ENCODE results near the gene TMEM145.

TMEM145 gene

DNA sequence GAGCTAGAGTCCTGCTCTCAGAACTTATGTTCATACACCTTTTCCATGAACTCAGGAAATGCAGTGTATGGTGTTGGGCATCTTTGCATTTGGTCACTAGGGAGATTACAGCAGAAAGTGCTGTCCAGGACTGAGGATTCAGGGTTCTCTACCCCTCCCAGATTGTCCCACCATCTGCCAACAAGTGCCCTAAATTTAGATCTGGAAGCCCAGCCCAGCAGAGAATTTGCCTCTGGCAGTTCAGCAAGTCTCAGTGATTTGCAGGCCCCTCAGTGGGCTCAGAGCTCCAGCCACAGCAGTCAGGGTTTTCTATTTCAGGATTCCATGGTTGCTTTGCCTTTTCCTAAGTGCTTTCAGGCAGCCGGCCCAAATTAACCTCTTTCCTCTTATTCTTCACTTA is 53.6 kb downstream of the TMEM145 start:
- no peak for DNase-seq

DNA sequence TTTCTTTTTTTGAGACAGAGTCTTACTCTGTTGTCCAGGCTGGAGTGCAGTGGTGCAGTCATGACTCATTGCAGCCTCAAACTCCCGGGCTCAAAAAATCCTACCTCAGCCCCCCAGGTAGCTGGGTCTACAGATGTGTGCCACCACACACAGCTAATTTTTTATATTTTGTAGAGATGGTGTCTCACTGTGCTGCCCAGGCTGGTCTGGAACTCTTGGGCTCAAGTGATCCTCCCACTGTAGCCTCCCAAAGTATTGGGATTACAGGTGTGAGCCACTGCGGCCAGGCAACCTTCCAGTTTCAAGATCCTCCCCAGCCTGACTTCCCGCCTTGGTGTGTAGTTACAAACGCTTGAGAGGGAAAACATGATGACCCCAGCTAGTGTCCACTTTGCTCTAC is 54.8 kb downstream of the TMEM145 start:
- DNase-seq, result no peak

DNA sequence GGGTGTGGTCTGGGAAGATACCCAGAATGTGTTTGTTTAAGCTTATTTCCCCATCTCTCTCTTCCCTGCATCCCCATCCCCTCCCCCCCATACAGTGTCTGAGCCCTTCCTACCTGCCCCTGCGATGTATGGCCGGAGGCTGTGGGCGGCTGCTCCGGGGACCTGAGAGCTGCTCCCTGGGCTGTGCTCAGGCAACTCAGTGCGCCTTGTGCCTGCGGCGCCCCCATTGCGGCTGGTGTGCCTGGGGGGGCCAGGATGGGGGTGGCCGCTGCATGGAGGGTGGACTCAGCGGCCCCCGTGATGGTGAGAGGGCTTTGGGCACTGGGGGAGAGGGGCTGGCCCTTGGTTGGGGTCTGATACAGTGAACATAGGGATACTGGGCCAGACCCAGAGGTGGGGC is 55.3 kb downstream of the TMEM145 start:
- no peak for DNase-seq

DNA sequence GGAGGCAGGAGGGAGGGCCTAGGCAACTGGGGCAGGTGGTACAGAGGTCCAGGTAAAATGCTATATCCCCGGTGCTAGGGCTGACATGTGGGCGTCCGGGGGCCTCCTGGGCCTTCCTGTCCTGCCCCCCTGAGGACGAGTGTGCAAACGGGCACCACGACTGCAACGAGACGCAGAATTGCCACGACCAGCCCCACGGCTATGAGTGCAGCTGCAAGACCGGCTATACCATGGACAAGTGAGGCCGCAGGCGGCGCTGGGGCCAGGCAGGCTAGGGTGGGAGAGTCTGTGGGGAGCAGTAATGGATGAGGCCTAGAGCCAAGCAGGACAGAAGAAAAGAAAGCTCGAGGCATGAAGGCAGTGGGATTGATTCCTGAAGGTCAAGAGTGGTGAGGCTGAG is 55.7 kb downstream of the TMEM145 start:
- DNase-seq, result no peak

GRCh38 chr19:42369433-42370067 is 56.4 kb downstream of the TMEM145 start:
- DNase-seq, result no peak

GRCh38 chr19:42370068-42370520 is 57.0 kb downstream of the TMEM145 start:
- peak; percentile 14 for DNase-seq

GRCh38 chr19:42370626-42371175 is 57.6 kb downstream of the TMEM145 start:
- DNase-seq, result no peak

Data from NCI-H510A (cell line).